Measurements from ENCODE around the gene GDPD5. TPM values are rescaled to one million over a fixed set of nuclear protein-coding genes. Genes with fewer than 3 reads are reported as not detected.
A peak's percentile ranks its signal among the peaks of the same experiment; 100 is the strongest.

GDPD5 gene
- total and polyA plus RNA-seq, 9 of the 15 experiments (the other 6 are each of a cell fraction or from before 2014, with no cell fraction given): 0.32 to 27.3 (median 8.0) TPM

DNA sequence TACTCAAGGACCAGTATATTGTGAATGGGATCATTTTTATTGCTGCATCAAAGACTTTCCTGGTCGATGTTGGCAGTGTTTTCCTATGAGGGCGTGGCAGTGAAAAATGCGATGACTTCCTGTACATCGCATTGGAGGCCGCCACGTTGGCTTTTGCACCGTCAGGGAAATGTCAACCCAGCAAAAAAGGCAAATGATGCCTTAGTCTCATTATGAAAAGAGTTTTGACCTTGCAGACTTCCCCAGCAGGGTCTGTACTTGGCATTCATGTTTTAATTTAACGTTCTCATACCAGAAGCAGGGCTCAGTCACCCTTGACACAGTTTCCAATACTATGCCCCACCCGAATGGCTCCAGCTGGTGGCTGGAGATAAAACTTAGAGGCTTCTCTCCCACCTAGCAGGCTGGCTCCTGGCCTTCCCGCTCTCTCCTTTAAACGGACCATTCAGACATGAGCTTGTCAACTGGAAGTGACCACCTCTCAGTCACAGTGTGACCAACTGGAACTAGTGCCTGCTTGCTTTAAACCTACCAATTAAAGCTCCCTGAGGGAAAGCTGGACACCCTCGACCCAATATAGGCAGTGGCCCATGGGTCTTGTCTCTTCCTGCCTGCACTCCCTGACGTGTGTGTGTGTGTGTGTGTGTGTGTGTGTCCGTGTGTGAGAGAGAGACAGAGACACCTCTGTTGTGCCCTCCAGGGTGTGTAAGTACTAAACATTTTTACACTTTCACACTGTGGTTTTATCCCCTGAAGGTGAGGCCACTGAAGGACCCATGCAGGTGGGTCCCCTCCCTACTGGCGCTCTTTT lies 8.7 kb upstream of the GDPD5 start (continued):
- TF ChIP-seq FOXM1 (IDR thresholded peaks at IDR 0.05; ENCODE audit: low read depth) (peak; percentile 99), FOXM1 (CRISPR knock-in tag; IDR thresholded peaks at IDR 0.05; ENCODE audit: low read depth) (peak; percentile 96), ELF4 (CRISPR knock-in tag; IDR thresholded peaks at IDR 0.05) (peak; percentile 21; the same call in 1 of the 2 replicates), ZNF431 (CRISPR knock-in tag; IDR thresholded peaks at IDR 0.05) (no peak), ZNF133 (CRISPR knock-in tag; IDR thresholded peaks at IDR 0.05) (no peak), GTF2F1 (IDR thresholded peaks at IDR 0.05; ENCODE audit: low read depth, low read length) (no peak), TARDBP (IDR thresholded peaks at IDR 0.05) (peak; percentile 17; the same call in 1 of the 2 replicates), NELFE (IDR thresholded peaks at IDR 0.05; ENCODE audit: insufficient read depth, insufficient read length) (no peak), ZNF23 (CRISPR knock-in tag; IDR thresholded peaks at IDR 0.05) (no peak), RBFOX2 (IDR thresholded peaks at IDR 0.05; ENCODE audit: low read depth, low read length) (peak; percentile 64), ZSCAN32 (CRISPR knock-in tag; IDR thresholded peaks at IDR 0.05) (no peak), TAF15 (IDR thresholded peaks at IDR 0.05; ENCODE audit: low read depth, low read length) (no peak), CCNT2 (IDR thresholded peaks at IDR 0.05; ENCODE audit: borderline replicate concordance, extremely low read depth, insufficient read length, low read depth, low read length) (peak; percentile 82), PML (IDR thresholded peaks at IDR 0.05; ENCODE audit: low read length) (peak; percentile 88), TAL1 (IDR thresholded peaks at IDR 0.05) (peak; percentile 94), CHCHD3 (CRISPR knock-in tag; IDR thresholded peaks at IDR 0.05) (no peak)
- TF ChIP-seq, protein P1, sequence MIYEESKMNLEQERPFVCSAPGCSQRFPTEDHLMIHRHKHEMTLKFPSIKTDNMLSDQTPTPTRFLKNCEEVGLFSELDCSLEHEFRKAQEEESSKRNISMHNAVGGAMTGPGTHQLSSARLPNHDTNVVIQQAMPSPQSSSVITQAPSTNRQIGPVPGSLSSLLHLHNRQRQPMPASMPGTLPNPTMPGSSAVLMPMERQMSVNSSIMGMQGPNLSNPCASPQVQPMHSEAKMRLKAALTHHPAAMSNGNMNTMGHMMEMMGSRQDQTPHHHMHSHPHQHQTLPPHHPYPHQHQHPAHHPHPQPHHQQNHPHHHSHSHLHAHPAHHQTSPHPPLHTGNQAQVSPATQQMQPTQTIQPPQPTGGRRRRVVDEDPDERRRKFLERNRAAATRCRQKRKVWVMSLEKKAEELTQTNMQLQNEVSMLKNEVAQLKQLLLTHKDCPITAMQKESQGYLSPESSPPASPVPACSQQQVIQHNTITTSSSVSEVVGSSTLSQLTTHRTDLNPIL (CRISPR knock-in tag; IDR thresholded peaks at IDR 0.05): no peak
- TF ChIP-seq, protein P2, sequence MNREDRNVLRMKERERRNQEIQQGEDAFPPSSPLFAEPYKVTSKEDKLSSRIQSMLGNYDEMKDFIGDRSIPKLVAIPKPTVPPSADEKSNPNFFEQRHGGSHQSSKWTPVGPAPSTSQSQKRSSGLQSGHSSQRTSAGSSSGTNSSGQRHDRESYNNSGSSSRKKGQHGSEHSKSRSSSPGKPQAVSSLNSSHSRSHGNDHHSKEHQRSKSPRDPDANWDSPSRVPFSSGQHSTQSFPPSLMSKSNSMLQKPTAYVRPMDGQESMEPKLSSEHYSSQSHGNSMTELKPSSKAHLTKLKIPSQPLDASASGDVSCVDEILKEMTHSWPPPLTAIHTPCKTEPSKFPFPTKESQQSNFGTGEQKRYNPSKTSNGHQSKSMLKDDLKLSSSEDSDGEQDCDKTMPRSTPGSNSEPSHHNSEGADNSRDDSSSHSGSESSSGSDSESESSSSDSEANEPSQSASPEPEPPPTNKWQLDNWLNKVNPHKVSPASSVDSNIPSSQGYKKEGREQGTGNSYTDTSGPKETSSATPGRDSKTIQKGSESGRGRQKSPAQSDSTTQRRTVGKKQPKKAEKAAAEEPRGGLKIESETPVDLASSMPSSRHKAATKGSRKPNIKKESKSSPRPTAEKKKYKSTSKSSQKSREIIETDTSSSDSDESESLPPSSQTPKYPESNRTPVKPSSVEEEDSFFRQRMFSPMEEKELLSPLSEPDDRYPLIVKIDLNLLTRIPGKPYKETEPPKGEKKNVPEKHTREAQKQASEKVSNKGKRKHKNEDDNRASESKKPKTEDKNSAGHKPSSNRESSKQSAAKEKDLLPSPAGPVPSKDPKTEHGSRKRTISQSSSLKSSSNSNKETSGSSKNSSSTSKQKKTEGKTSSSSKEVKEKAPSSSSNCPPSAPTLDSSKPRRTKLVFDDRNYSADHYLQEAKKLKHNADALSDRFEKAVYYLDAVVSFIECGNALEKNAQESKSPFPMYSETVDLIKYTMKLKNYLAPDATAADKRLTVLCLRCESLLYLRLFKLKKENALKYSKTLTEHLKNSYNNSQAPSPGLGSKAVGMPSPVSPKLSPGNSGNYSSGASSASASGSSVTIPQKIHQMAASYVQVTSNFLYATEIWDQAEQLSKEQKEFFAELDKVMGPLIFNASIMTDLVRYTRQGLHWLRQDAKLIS (CRISPR knock-in tag; IDR thresholded peaks at IDR 0.05): peak; percentile 30; the same call in 1 of the 2 replicates
